K562 (cell line): ENCODE results near the gene GFI1B. TPM values are rescaled to one million over a fixed set of nuclear protein-coding genes. Genes with fewer than 3 reads are reported as not detected.

ENCODE experiments used
- ATAC-seq: fragments of 200-7000 bp; cut with Tn5 transposase; 3 replicates; pipeline ENCODE4 v1.9.1; 2020; ENCODE audit warnings: moderate library complexity
- BruUV-seq: library from RNA; stranded (reverse); fragments of 400-500 nt; replicated peaks from 2 replicates; lab custom pipeline; 2021; lab: Mats Ljungman, UMichigan
- CTCF ChIA-PET: fragments of 300-600 bp; formaldehyde crosslinking; extraction: SDS; loops from one replicate; lab custom pipeline; 2021; ENCODE audit warnings: low intra/inter-chr PET ratio; lab: Yijun Ruan, JAX
- POLR2A ChIA-PET: fragments of 300-600, 350-650 bp; sonication (Branson Sonifier 250); formaldehyde crosslinking; extraction: SDS; loops from one replicate; lab custom pipeline; 2021; ENCODE audit warnings: antibody characterized with exemption, inconsistent platforms; lab: Yijun Ruan, JAX
- DNase-seq, 4 experiments: peaks; one replicate each; pipeline versions ENCODE4 v3.0.0 to v3.0.0-alpha.2; 2011 to 2018; ENCODE audit warnings: low spot score in 3 of 4, mixed read lengths in 3 of 4; ENCODE audit errors: extremely low read depth in 1 of 4
- FAIRE-seq: peaks from 2 replicates; lab custom pipeline; 2011; peaks lifted over from hg19 to GRCh38; lab: Jason Lieb, UNC
- H2AFZ ChIP-seq: 2 replicates; pipeline ENCODE4 v1.6.0; 2011; ENCODE audit warnings: low read depth, low read length, control low read depth, inconsistent platforms
- H3K27ac ChIP-seq: fragments of 200-600 bp; 3 replicates; pipeline ENCODE4 v1.8.0; 2011; ENCODE audit warnings: low read depth, mild to moderate bottlenecking, control low read depth, inconsistent platforms, low read length, moderate library complexity, mixed read lengths; ENCODE audit errors: extremely low read depth
- H3K27me3 ChIP-seq, 2 experiments: fragments of 300-600 bp in 1 of 2; 2 replicates in 1 of 2; 3 replicates in 1 of 2; pipeline versions ENCODE4 v1.6.0 to v1.8.0; 2011; ENCODE audit warnings: inconsistent platforms in 2 of 2, low read length in 2 of 2, mild to moderate bottlenecking in 1 of 2, mixed read lengths in 1 of 2, moderate library complexity in 1 of 2; ENCODE audit not compliant: control insufficient read depth in 2 of 2, insufficient read depth in 2 of 2
- H3K36me3 ChIP-seq: fragments of 300-600 bp; 3 replicates; pipeline ENCODE4 v1.8.0; 2011; ENCODE audit warnings: mild to moderate bottlenecking, low read length, inconsistent platforms; ENCODE audit not compliant: control insufficient read depth, insufficient read depth
- H3K4me1 ChIP-seq, 2 experiments: fragments of 200-600 bp in 1 of 2; replicated peaks in 1 of 2; 2 replicates in 1 of 2; 3 replicates in 1 of 2; pipeline versions ENCODE4 v1.5.1 to v1.8.0; 2011; ENCODE audit warnings: inconsistent platforms in 2 of 2, low read length in 2 of 2, mild to moderate bottlenecking in 1 of 2, mixed read lengths in 1 of 2, moderate library complexity in 1 of 2; ENCODE audit not compliant: control insufficient read depth in 2 of 2, insufficient read depth in 2 of 2
- H3K4me2 ChIP-seq: 2 replicates; pipeline ENCODE4 v1.6.1; 2011; ENCODE audit warnings: low read length, control low read depth, inconsistent platforms, mixed read lengths; ENCODE audit not compliant: insufficient read depth
- H3K4me3 ChIP-seq: fragments of 200-600 bp; sonication (generic), shearing (Covaris generic); 2 replicates; pipeline ENCODE4 v1.5.1; 2016; ENCODE audit warnings: control low read depth, inconsistent platforms
- H3K79me2 ChIP-seq: fragments of 200-600 bp; 3 replicates; pipeline ENCODE4 v1.8.0; 2011; ENCODE audit warnings: low read length, inconsistent platforms; ENCODE audit not compliant: control insufficient read depth, insufficient read depth
- H3K9ac ChIP-seq, 2 experiments: 2 replicates each; pipeline versions ENCODE4 v1.6.0 to v1.6.1; 2011; ENCODE audit warnings: low read depth in 2 of 2, low read length in 2 of 2, control low read depth in 1 of 2, inconsistent platforms in 1 of 2, mild to moderate bottlenecking in 1 of 2, mixed read lengths in 1 of 2; ENCODE audit not compliant: insufficient read depth in 1 of 2
- H3K9me1 ChIP-seq: one replicate; pipeline ENCODE4 v1.6.0; 2011; ENCODE audit warnings: inconsistent platforms, mild to moderate bottlenecking, low read length, moderate library complexity; ENCODE audit not compliant: control insufficient read depth, insufficient read depth
- H3K9me3 ChIP-seq: replicated peaks from 2 replicates; pipeline ENCODE4 v1.5.1; 2011; ENCODE audit warnings: low read depth, low read length, inconsistent platforms; ENCODE audit not compliant: control insufficient read depth, insufficient read depth
- H4K20me1 ChIP-seq: replicated peaks from 2 replicates; pipeline ENCODE4 v1.6.1; 2011; ENCODE audit warnings: low read length, inconsistent platforms, mixed read lengths; ENCODE audit not compliant: control insufficient read depth, insufficient read depth
- BCL6 ChIP-seq: fragments of 250-450 bp; sonication (Bioruptor Pico); IDR thresholded peaks from 2 replicates; pipeline ENCODE4 v1.4.0; 2020
- DLX4 ChIP-seq: fragments of 250-450 bp; sonication (Bioruptor Pico); IDR thresholded peaks from 2 replicates; pipeline ENCODE4 v1.6.1; 2021; ENCODE audit warnings: mild to moderate bottlenecking
- GTF2F1 ChIP-seq: IDR thresholded peaks from 2 replicates; pipeline ENCODE4 v1.6.1; 2011; ENCODE audit warnings: low read depth, low read length, improper control_type of control experiment
- HDAC3 ChIP-seq: fragments of 450-650 bp; IDR thresholded peaks from 2 replicates; pipeline ENCODE4 v1.6.1; 2018; ENCODE audit warnings: borderline replicate concordance, mild to moderate bottlenecking, moderate library complexity; ENCODE audit not compliant: partially characterized antibody
- MGA ChIP-seq: fragments of 450-650 bp; IDR thresholded peaks from 2 replicates; pipeline ENCODE4 v1.6.1; 2016; ENCODE audit warnings: mild to moderate bottlenecking, moderate library complexity
- PHF8 ChIP-seq: fragments of 200-600 bp; sonication (generic); IDR thresholded peaks from 2 replicates; pipeline ENCODE4 v1.6.1; 2012; ENCODE audit warnings: mixed run types, mild to moderate bottlenecking, inconsistent platforms, low read length, moderate library complexity, borderline replicate concordance
- RBM14 ChIP-seq: fragments of 200-400 bp; formaldehyde crosslinking; IDR thresholded peaks from 2 replicates; pipeline ENCODE4 v1.6.1; 2018; ENCODE audit warnings: low read depth, mild to moderate bottlenecking, low read length, moderate library complexity, borderline replicate concordance; ENCODE audit not compliant: insufficient read depth
- SMARCA4 ChIP-seq: fragments of 450-650 bp; IDR thresholded peaks from 2 replicates; pipeline ENCODE4 v1.6.1; 2016
- ZNF766 ChIP-seq: fragments of 200-800 bp; sonication (Bioruptor generic); conservative IDR thresholded peaks from 2 replicates; pipeline ENCODE4 v1.6.1; 2016; ENCODE audit warnings: missing genetic modification characterization, missing compliant biosample characterization
- ZNF830 ChIP-seq: fragments of 250-450 bp; sonication (Bioruptor Pico); IDR thresholded peaks from 2 replicates; pipeline ENCODE4 v1.5.0; 2021; ENCODE audit warnings: mild to moderate bottlenecking
- WGBS: fragments of 100-300 bp; shearing (Covaris generic); methylation state at CpG from one replicate; pipeline ENCODE4 v1.1.6; 2016; ENCODE audit warnings: low coverage, mixed read lengths; ENCODE audit not compliant: insufficient coverage; ENCODE audit errors: missing lambda C conversion rate; 5-methylcytosine and 5-hydroxymethylcytosine counted together
- in situ Hi-C: fragments of 300-500 bp; cut with MboI; formaldehyde crosslinking; loops from 4 replicates; pipeline ENCODE4 v1.15.0; 2018; ENCODE audit warnings: inconsistent platforms, mixed read lengths
- intact Hi-C: fragments of 100-400 bp; cut with micrococcal nuclease; formaldehyde crosslinking; loops from 2 replicates; pipeline ENCODE4 v1.14.2; 2022
- polyA plus RNA-seq, 8 experiments: library from polyadenylated mRNA; depleted of rRNA in 4 of 8; stranded (reverse) in 5 of 8; unstranded in 3 of 8; fragments of >200 nt; fragmentation: Nextera tagmentation in 2 of 8; fragmentation: Illumina TruSeq in 1 of 8; extraction: Ambion mirVana in 2 of 8; extraction: Trizol in 1 of 8; gene quantifications; 2 replicates each; pipeline versions ENCODE4 v1.2.1 to v1.2.3, GENCODE V29; 2011 to 2014; ENCODE audit warnings: inconsistent platforms in 1 of 8, missing spikeins in 1 of 8
- total RNA-seq, 7 experiments: library from RNA; depleted of rRNA in 6 of 7; stranded (reverse); fragments of >200 nt in 6 of 7; fragmentation: Illumina TruSeq in 2 of 7; extraction: Trizol in 2 of 7; gene quantifications; 2 replicates each; pipeline versions ENCODE4 v1.2.1 to v1.2.3, GENCODE V29; 2011 to 2021; ENCODE audit warnings: low replicate concordance in 1 of 7

Gene GFI1B
- total and polyA plus RNA-seq, 9 of the 15 experiments (the other 6 are each of a cell fraction or from before 2014, with no cell fraction given), result 8.0 to 75.7 (median 34.5) TPM

- no TSS peak for BruUV-seq
- in situ Hi-C loops (no loop called here), intact Hi-C loops (no loop called here)
- ATAC-seq (no peak), DNase-seq (no peak), FAIRE-seq (no peak)
- no peaks in the 10 kb centered on the region; a peak in 1 of 5 replicates for H3K4me1 ChIP-seq
- no peak overlapping the region for H3K4me3 ChIP-seq
- no peak overlapping the region for H3K9ac ChIP-seq
- H3K9me1 ChIP-seq, result peaks cover 5% of the 10 kb centered on the region
- H3K27me3 ChIP-seq, result no peaks in the 10 kb centered on the region
- H3K79me2 ChIP-seq, result peaks cover 87% of the 10 kb centered on the region
- 89% methylated on average over 20 of the region's 25 CpGs for WGBS
- H3K36me3 ChIP-seq, result peaks cover 76% of the 10 kb centered on the region
- no peak overlapping the region for H2AFZ ChIP-seq
- ChIA-PET CTCF (no interaction called here), POLR2A (interaction anchor here (0.6 to 1.2 kb wide), 3 partner anchors 8 to 95 kb away, joined by 3 to 4 read pairs (median 3); no protein-coding TSS in a partner anchor)
- peaks cover 13% of the 10 kb centered on the region for H4K20me1 ChIP-seq
- no peak overlapping the region for H3K4me2 ChIP-seq
- peaks cover 5% of the 10 kb centered on the region; the same call in 1 of the 2 replicates for H3K9me3 ChIP-seq
- no peak overlapping the region for H3K27ac ChIP-seq
- no peak for TF ChIP-seq BCL6 (CRISPR knock-in tag)
- no peak for TF ChIP-seq GTF2F1
- no peak for TF ChIP-seq SMARCA4
- TF ChIP-seq ZNF830, result no peak
- TF ChIP-seq MGA, result no peak
- TF ChIP-seq HDAC3, result no peak
- TF ChIP-seq PHF8, result no peak
- no peak for TF ChIP-seq DLX4 (CRISPR knock-in tag)
- no peak for TF ChIP-seq ZNF766
- TF ChIP-seq RBM14, result no peak
These were observed 59.5 kb downstream of the GFI1B start for GRCh38 chr9:133037775-133038515.
